Measurements from ENCODE around the gene SUFU. TPM values are rescaled to one million over a fixed set of nuclear protein-coding genes. Genes with fewer than 3 reads are reported as not detected.

Gene SUFU
- total and polyA plus RNA-seq, 2 of the 8 experiments (the other 6 are each of a cell fraction or from before 2014, with no cell fraction given) = 7.0 to 10.8 TPM

- ChIA-PET CTCF (ENCODE audit: partially characterized antibody) (interaction anchor here (2.3 kb wide), 1 partner anchor 19 kb away, joined by 6 read pairs; no protein-coding TSS in a partner anchor), POLR2A (ENCODE audit: partially characterized antibody) (no interaction called here)
- WGBS, 2 experiments (ENCODE audit: extremely low coverage in 1 of 2, insufficient coverage in 1 of 2, insufficient read length in 1 of 2, insufficient replicate concordance in 2 of 2, low coverage in 1 of 2, low lambda C conversion rate in 2 of 2, missing lambda C conversion rate in 1 of 2) = 89% methylated on average over 1 of the region's 1 CpG; no CpG with 5 or more reads in 1 of the 2 experiments
- H4K20me1 ChIP-seq (replicated peaks in 1 of 2; ENCODE audit: control insufficient read depth in 1 of 2, insufficient read depth in 2 of 2, low read length in 2 of 2) = peaks cover 4 to 17% of the 10 kb centered on the region in 2 experiments
- H3K27me3 ChIP-seq (replicated peaks in 1 of 4; ENCODE audit: control insufficient read depth in 3 of 4, extremely low read depth in 1 of 4, insufficient read depth in 3 of 4, low read length in 3 of 4) = no peaks in the 10 kb centered on the region
- no peak overlapping the region for H3K56ac ChIP-seq (replicated peaks; ENCODE audit: insufficient read length, low read depth, low read length)
- H3K79me2 ChIP-seq (ENCODE audit: control insufficient read depth in 1 of 2, insufficient read depth in 2 of 2, low read length in 2 of 2) = peaks cover 0 to 59% of the 10 kb centered on the region in 2 experiments; a peak in 3 of 4 replicates
- H3K14ac ChIP-seq (ENCODE audit: insufficient read length) = no peak overlapping the region
- no peak overlapping the region for H3K18ac ChIP-seq (ENCODE audit: extremely low read depth, low read length)
- no peak overlapping the region for H3K9ac ChIP-seq (replicated peaks in 1 of 4; ENCODE audit: extremely low read depth in 1 of 4, low read depth in 3 of 4, low read length in 3 of 4)
- H3K36me3 ChIP-seq (ENCODE audit: control insufficient read depth in 2 of 4, insufficient read depth in 4 of 4, low read length in 3 of 4) = no peaks in the 10 kb centered on the region
- no peak overlapping the region for H3K4me3 ChIP-seq (ENCODE audit: extremely low read depth in 1 of 4, insufficient read depth in 2 of 4, low read depth in 3 of 4, low read length in 4 of 4)
- H2BK120ac ChIP-seq (replicated peaks; ENCODE audit: low read depth, low read length) = no peak overlapping the region
- no peak overlapping the region for H3K4ac ChIP-seq (replicated peaks; ENCODE audit: insufficient read length, low read depth, low read length)
- no peak overlapping the region for H2BK15ac ChIP-seq (ENCODE audit: low read length)
- no peak overlapping the region for H4K5ac ChIP-seq (ENCODE audit: insufficient read length, low read depth, low read length)
- no peaks in the 10 kb centered on the region for H3K9me3 ChIP-seq (ENCODE audit: insufficient read depth in 2 of 2, low read depth in 1 of 2, low read length in 1 of 2)
- no peak overlapping the region for H2AFZ ChIP-seq (ENCODE audit: low read length)
- H3K27ac ChIP-seq (ENCODE audit: low read depth, low read length) = no peak overlapping the region
- no peak for FAIRE-seq
- no peak for DNase-seq (ENCODE audit: low read depth in 1 of 2, low spot score in 2 of 2)
- H4K91ac ChIP-seq (replicated peaks; ENCODE audit: insufficient read length, low read length) = no peak overlapping the region
- peaks cover 9% of the 10 kb centered on the region for H3K79me1 ChIP-seq (ENCODE audit: low read depth, low read length)
- peaks cover 0 to 3% (median 0%) of the 10 kb centered on the region in 4 experiments; a peak in 1 of 7 replicates for H3K4me1 ChIP-seq (replicated peaks in 1 of 4; ENCODE audit: control insufficient read depth in 3 of 4, insufficient read depth in 4 of 4, low read length in 3 of 4)
- H3K4me2 ChIP-seq (ENCODE audit: insufficient read depth in 1 of 2, low read depth in 2 of 2, low read length in 2 of 2) = no peak overlapping the region
- no peak overlapping the region for H2BK12ac ChIP-seq (ENCODE audit: low read depth, low read length)
- no peak overlapping the region for H3K23ac ChIP-seq (ENCODE audit: insufficient read length)
- no peak for TF ChIP-seq HDAC2 (IDR thresholded peaks at IDR 0.05; ENCODE audit: borderline replicate concordance in 1 of 2, low read depth in 2 of 2, low read length in 2 of 2)
- TF ChIP-seq CTBP2 (IDR thresholded peaks at IDR 0.05; ENCODE audit: borderline replicate concordance, insufficient read depth, insufficient read length, low read length) = no peak
- H4K8ac ChIP-seq (ENCODE audit: extremely low read depth, insufficient read depth, low read length) = no peak overlapping the region
- H3K23me2 ChIP-seq (ENCODE audit: low read depth, low read length) = peaks cover 6% of the 10 kb centered on the region
- no peak overlapping the region for H2BK5ac ChIP-seq (ENCODE audit: low read depth, low read length)
- H2BK20ac ChIP-seq (ENCODE audit: low read length) = no peak overlapping the region
- H2AK5ac ChIP-seq (ENCODE audit: low read depth, low read length) = no peak overlapping the region
These were observed 6.2 kb upstream of the SUFU start for GRCh38 chr10:102497545-102497944.

All from H1 (cell line).